ENCODE data around the gene MPPE1. TPM values are rescaled to one million over a fixed set of nuclear protein-coding genes. Genes with fewer than 3 reads are reported as not detected.

The MPPE1 gene
- total and polyA plus RNA-seq, 9 of the 15 experiments (the other 6 are each of a cell fraction or from before 2014, with no cell fraction given) = 10.7 to 19.5 (median 13.3) TPM

- TF ChIP-seq CREB1 (IDR thresholded peaks at IDR 0.05) (peak; percentile 23; the same call in 1 of the 2 replicates), CREB1 (CRISPR knock-in tag; IDR thresholded peaks at IDR 0.05) (peak; percentile 58), MLLT1 (IDR thresholded peaks at IDR 0.05) (no peak; a peak in 1 of 4 replicates), EP400 (IDR thresholded peaks at IDR 0.05) (peak; percentile 66), MCM2 (IDR thresholded peaks at IDR 0.05; ENCODE audit: low read depth) (no peak), SMAD3 (CRISPR knock-in tag; conservative IDR thresholded peaks at IDR 0.05) (no peak), YBX1 (IDR thresholded peaks at IDR 0.05) (no peak), NCOR1 (IDR thresholded peaks at IDR 0.05) (0 out of 2 replicates have a peak, but pooled peaks have one; percentile 12), ZNF280A (IDR thresholded peaks at IDR 0.05; ENCODE audit: low read depth, partially characterized antibody) (no peak), BRD4 (IDR thresholded peaks at IDR 0.05) (no peak), EWSR1 (IDR thresholded peaks at IDR 0.05; ENCODE audit: borderline replicate concordance, low read depth, partially characterized antibody) (no peak), SMAD2 (IDR thresholded peaks at IDR 0.05; ENCODE audit: low read depth, low read length) (no peak), PKNOX1 (IDR thresholded peaks at IDR 0.05) (peak; percentile 87), TBP (optimal IDR thresholded peaks at IDR 0.05; ENCODE audit: low read depth, low read length) (no peak)
These were observed 58.1 kb downstream of the MPPE1 start (continued) for GRCh38 chr18:11849841-11850634.
